ENCODE data around the gene PRKAG1.

PRKAG1 gene

GRCh38 chr12:49049566-49050224, 31.1 kb upstream of the PRKAG1 start:
- peaks cover 28% of the 10 kb centered on the region for H3K36me3 ChIP-seq (ENCODE audit: insufficient read depth, low read length)
- H3K27ac ChIP-seq (ENCODE audit: low read depth, low read length) = 0 out of 2 replicates have a peak overlapping the region, but pooled peaks have one; percentile 3
- peaks cover 16% of the 10 kb centered on the region for H3K4me1 ChIP-seq (ENCODE audit: control insufficient read depth, insufficient read depth, low read length, unreplicated experiment)
- H2AFZ ChIP-seq (ENCODE audit: low read length, unreplicated experiment) = no peak overlapping the region
- no peaks in the 10 kb centered on the region for H3K27me3 ChIP-seq (ENCODE audit: insufficient read depth, low read length)
- peaks cover 26% of the 10 kb centered on the region for H3K79me2 ChIP-seq (ENCODE audit: control insufficient read depth, insufficient read depth, low read length, unreplicated experiment)
- no peak overlapping the region for H3K4me3 ChIP-seq (ENCODE audit: low read depth, low read length)

DNA sequence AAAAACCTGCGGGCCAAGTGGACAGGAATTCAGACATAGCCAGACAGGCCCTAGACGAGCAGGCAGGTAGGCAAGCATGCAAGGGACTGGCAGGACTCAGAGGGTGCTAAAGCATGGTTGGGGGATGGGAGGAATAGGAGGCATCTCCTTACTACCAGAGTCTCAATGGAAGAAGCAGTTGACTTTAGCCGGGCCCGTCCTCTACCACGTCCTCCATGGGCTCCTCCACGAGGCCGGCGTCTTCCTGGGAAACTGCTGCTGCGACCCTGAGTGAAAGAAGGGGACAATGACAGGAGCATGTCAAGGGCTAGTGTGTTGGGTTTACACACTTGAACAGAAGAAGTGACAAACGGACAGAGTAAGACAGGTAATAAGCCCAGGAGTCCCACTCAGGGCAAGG, 30.4 kb upstream of the PRKAG1 start:
- no peak overlapping the region for H3K27ac ChIP-seq (ENCODE audit: low read depth, low read length)
- H3K4me1 ChIP-seq (ENCODE audit: control insufficient read depth, insufficient read depth, low read length, unreplicated experiment) = peaks cover 16% of the 10 kb centered on the region
- peaks cover 33% of the 10 kb centered on the region for H3K36me3 ChIP-seq (ENCODE audit: insufficient read depth, low read length)
- H3K79me2 ChIP-seq (ENCODE audit: control insufficient read depth, insufficient read depth, low read length, unreplicated experiment) = peaks cover 18% of the 10 kb centered on the region
- H2AFZ ChIP-seq (ENCODE audit: low read length, unreplicated experiment) = no peak overlapping the region
- no peaks in the 10 kb centered on the region for H3K27me3 ChIP-seq (ENCODE audit: insufficient read depth, low read length)
- H3K4me3 ChIP-seq (ENCODE audit: low read depth, low read length) = no peak overlapping the region

GRCh38 chr12:49046129-49046895, 27.7 kb upstream of the PRKAG1 start:
- Histone ChIP-seq H3K4me1 (ENCODE audit: control insufficient read depth, insufficient read depth, low read length, unreplicated experiment) (peaks cover 16% of the 10 kb centered on the region), H2AFZ (ENCODE audit: low read length, unreplicated experiment) (no peak overlapping the region), H3K36me3 (ENCODE audit: insufficient read depth, low read length) (peaks cover 55% of the 10 kb centered on the region), H3K79me2 (ENCODE audit: control insufficient read depth, insufficient read depth, low read length, unreplicated experiment) (peaks cover 8% of the 10 kb centered on the region), H3K4me3 (ENCODE audit: low read depth, low read length) (no peak overlapping the region), H3K27me3 (ENCODE audit: insufficient read depth, low read length) (no peaks in the 10 kb centered on the region), H3K27ac (ENCODE audit: low read depth, low read length) (no peak overlapping the region)

DNA sequence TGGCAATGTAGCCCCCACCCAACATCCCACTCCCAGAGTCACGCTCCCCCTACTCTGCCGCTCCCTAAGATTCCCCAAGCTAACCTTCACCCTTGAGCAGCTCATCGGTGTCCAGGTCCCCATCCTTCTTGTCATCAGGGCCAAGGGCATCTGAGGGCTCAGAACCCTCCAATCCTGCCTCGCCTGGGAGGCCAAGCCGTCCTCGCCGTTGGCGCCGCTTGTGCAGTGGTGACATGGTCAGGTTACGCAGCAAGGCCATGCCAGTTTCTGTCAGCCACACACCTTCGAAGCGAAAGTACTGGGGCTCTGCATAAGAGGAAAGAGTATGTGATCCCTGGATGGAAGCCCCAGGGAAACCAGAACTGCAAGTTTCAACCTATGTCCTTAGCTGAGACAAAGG, 26.1 kb upstream of the PRKAG1 start:
- Histone ChIP-seq H3K36me3 (ENCODE audit: insufficient read depth, low read length) (peaks cover 55% of the 10 kb centered on the region), H3K4me1 (ENCODE audit: control insufficient read depth, insufficient read depth, low read length, unreplicated experiment) (peaks cover 6% of the 10 kb centered on the region), H3K4me3 (ENCODE audit: low read depth, low read length) (no peak overlapping the region), H2AFZ (ENCODE audit: low read length, unreplicated experiment) (no peak overlapping the region), H3K27me3 (ENCODE audit: insufficient read depth, low read length) (no peaks in the 10 kb centered on the region), H3K79me2 (ENCODE audit: control insufficient read depth, insufficient read depth, low read length, unreplicated experiment) (no peaks in the 10 kb centered on the region), H3K27ac (ENCODE audit: low read depth, low read length) (no peak overlapping the region)

DNA sequence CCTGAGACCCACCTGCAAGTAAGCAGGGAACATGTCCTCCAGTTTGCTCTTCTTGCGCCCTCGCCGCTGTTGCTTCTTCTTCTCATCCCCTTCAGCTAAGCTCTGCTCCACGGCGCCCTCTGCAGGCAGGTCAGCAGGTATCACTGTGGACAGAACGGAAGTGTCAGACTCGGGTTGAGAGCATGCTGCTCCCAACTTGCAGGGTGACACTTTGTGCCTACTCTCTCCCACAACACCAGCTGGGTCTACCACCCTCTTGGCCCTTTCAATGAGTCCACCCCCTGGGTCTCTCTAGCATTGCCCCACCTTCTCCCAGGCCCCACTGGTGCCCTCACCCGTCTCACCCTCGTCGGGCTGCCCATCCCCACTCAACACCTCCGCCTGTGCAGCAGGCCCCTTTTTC, 25.3 kb upstream of the PRKAG1 start:
- H3K79me2 ChIP-seq (ENCODE audit: control insufficient read depth, insufficient read depth, low read length, unreplicated experiment) = no peaks in the 10 kb centered on the region
- no peak overlapping the region for H3K4me3 ChIP-seq (ENCODE audit: low read depth, low read length)
- H3K4me1 ChIP-seq (ENCODE audit: control insufficient read depth, insufficient read depth, low read length, unreplicated experiment) = no peaks in the 10 kb centered on the region
- H3K36me3 ChIP-seq (ENCODE audit: insufficient read depth, low read length) = peaks cover 58% of the 10 kb centered on the region
- no peaks in the 10 kb centered on the region for H3K27me3 ChIP-seq (ENCODE audit: insufficient read depth, low read length)
- no peak overlapping the region for H2AFZ ChIP-seq (ENCODE audit: low read length, unreplicated experiment)
- H3K27ac ChIP-seq (ENCODE audit: low read depth, low read length) = no peak overlapping the region

DNA sequence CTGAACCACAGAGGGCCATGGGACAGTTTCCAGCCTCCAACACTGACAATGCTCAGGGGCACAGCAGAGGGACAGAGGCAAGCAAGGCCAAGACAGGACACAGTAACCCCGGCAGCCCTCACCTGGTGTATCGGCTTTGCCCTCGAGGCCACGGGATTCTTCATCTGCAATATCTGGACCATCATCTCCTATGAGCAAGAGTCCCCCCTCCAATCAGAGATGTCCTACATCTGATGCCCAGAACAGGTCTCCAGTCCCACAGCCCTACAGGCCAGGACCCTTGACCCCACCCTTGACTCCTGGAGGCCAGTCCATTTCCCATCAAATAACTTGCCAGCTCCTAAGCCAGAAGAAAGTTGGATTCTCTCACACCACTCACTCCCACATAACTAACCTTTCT, 24.7 kb upstream of the PRKAG1 start:
- Histone ChIP-seq H3K4me1 (ENCODE audit: control insufficient read depth, insufficient read depth, low read length, unreplicated experiment) (no peaks in the 10 kb centered on the region), H3K4me3 (ENCODE audit: low read depth, low read length) (no peak overlapping the region), H3K79me2 (ENCODE audit: control insufficient read depth, insufficient read depth, low read length, unreplicated experiment) (no peaks in the 10 kb centered on the region), H3K27me3 (ENCODE audit: insufficient read depth, low read length) (no peaks in the 10 kb centered on the region), H2AFZ (ENCODE audit: low read length, unreplicated experiment) (no peak overlapping the region), H3K27ac (ENCODE audit: low read depth, low read length) (no peak overlapping the region), H3K36me3 (ENCODE audit: insufficient read depth, low read length) (peaks cover 54% of the 10 kb centered on the region)

GRCh38 chr12:49041881-49042484, 23.4 kb upstream of the PRKAG1 start:
- Histone ChIP-seq H3K79me2 (ENCODE audit: control insufficient read depth, insufficient read depth, low read length, unreplicated experiment) (no peaks in the 10 kb centered on the region), H3K27ac (ENCODE audit: low read depth, low read length) (no peak overlapping the region), H3K4me1 (ENCODE audit: control insufficient read depth, insufficient read depth, low read length, unreplicated experiment) (no peaks in the 10 kb centered on the region), H3K4me3 (ENCODE audit: low read depth, low read length) (no peak overlapping the region), H3K27me3 (ENCODE audit: insufficient read depth, low read length) (no peaks in the 10 kb centered on the region), H2AFZ (ENCODE audit: low read length, unreplicated experiment) (no peak overlapping the region), H3K36me3 (ENCODE audit: insufficient read depth, low read length) (peaks cover 46% of the 10 kb centered on the region)

GRCh38 chr12:49041036-49041880, 22.7 kb upstream of the PRKAG1 start:
- peaks cover 46% of the 10 kb centered on the region for H3K36me3 ChIP-seq (ENCODE audit: insufficient read depth, low read length)
- no peaks in the 10 kb centered on the region for H3K4me1 ChIP-seq (ENCODE audit: control insufficient read depth, insufficient read depth, low read length, unreplicated experiment)
- H3K79me2 ChIP-seq (ENCODE audit: control insufficient read depth, insufficient read depth, low read length, unreplicated experiment) = no peaks in the 10 kb centered on the region
- no peaks in the 10 kb centered on the region for H3K27me3 ChIP-seq (ENCODE audit: insufficient read depth, low read length)
- no peak overlapping the region for H2AFZ ChIP-seq (ENCODE audit: low read length, unreplicated experiment)
- H3K4me3 ChIP-seq (ENCODE audit: low read depth, low read length) = no peak overlapping the region
- H3K27ac ChIP-seq (ENCODE audit: low read depth, low read length) = no peak overlapping the region

- no peak overlapping the region for H3K27ac ChIP-seq (ENCODE audit: low read depth, low read length)
- no peaks in the 10 kb centered on the region for H3K4me1 ChIP-seq (ENCODE audit: control insufficient read depth, insufficient read depth, low read length, unreplicated experiment)
- no peaks in the 10 kb centered on the region for H3K27me3 ChIP-seq (ENCODE audit: insufficient read depth, low read length)
- no peak overlapping the region for H2AFZ ChIP-seq (ENCODE audit: low read length, unreplicated experiment)
- no peaks in the 10 kb centered on the region for H3K79me2 ChIP-seq (ENCODE audit: control insufficient read depth, insufficient read depth, low read length, unreplicated experiment)
- H3K4me3 ChIP-seq (ENCODE audit: low read depth, low read length) = no peak overlapping the region
- peaks cover 40% of the 10 kb centered on the region for H3K36me3 ChIP-seq (ENCODE audit: insufficient read depth, low read length)
Measured at GRCh38 chr12:49040364-49040855, 21.8 kb upstream of the PRKAG1 start.

All from ACC112 (cell line).